K562 (cell line): ENCODE results near the gene SLC30A1. TPM values are rescaled to one million over a fixed set of nuclear protein-coding genes. Genes with fewer than 3 reads are reported as not detected.

Experiments used
- ARID1B ChIP-seq: fragments of 450-650 bp; IDR thresholded peaks from 2 replicates; pipeline ENCODE4 v1.6.1; 2016; ENCODE audit warnings: antibody characterized with exemption, mild to moderate bottlenecking, inconsistent platforms
- ARID2 ChIP-seq: fragments of 450-650 bp; IDR thresholded peaks from 2 replicates; pipeline ENCODE4 v1.6.1; 2017; ENCODE audit warnings: antibody characterized with exemption, mild to moderate bottlenecking
- BRD9 ChIP-seq: fragments of 450-650 bp; IDR thresholded peaks from 2 replicates; pipeline ENCODE4 v1.6.1; 2018; ENCODE audit warnings: low read depth; ENCODE audit not compliant: partially characterized antibody
- CBFA2T2 ChIP-seq: fragments of 450-650 bp; conservative IDR thresholded peaks from 2 replicates; pipeline ENCODE4 v1.6.1; 2017; ENCODE audit warnings: mild to moderate bottlenecking
- CBX1 ChIP-seq: sonication (generic); IDR thresholded peaks from 2 replicates; pipeline ENCODE4 v1.6.1; 2016; ENCODE audit warnings: antibody characterized with exemption, low read depth, mild to moderate bottlenecking
- CCAR2 ChIP-seq: fragments of 200-400 bp; formaldehyde crosslinking; IDR thresholded peaks from 2 replicates; pipeline ENCODE4 v1.6.1; 2017; ENCODE audit warnings: mild to moderate bottlenecking, low read depth, low read length
- ESRRA ChIP-seq: fragments of 450-650 bp; IDR thresholded peaks from 2 replicates; pipeline ENCODE4 v1.6.1; 2014; ENCODE audit warnings: low read depth, mild to moderate bottlenecking, moderate library complexity, borderline replicate concordance
- FOXA3 ChIP-seq, 2 experiments: fragments of 450-650 bp in 1 of 2; sonication (generic) in 1 of 2; formaldehyde crosslinking; IDR thresholded peaks in 1 of 2; conservative IDR thresholded peaks in 1 of 2; 2 replicates each; pipeline versions ENCODE4 v1.4.0 to v1.8.0; 2020 to 2022; ENCODE audit warnings: mild to moderate bottlenecking in 2 of 2, missing genetic modification reagents in 1 of 2
- GTF2A2 ChIP-seq: IDR thresholded peaks from 2 replicates; pipeline ENCODE4 v1.6.1; 2016; ENCODE audit warnings: mild to moderate bottlenecking, missing genetic modification characterization, missing compliant biosample characterization
- HMG20B ChIP-seq: fragments of 250-450 bp; sonication (Bioruptor Pico); IDR thresholded peaks from 2 replicates; pipeline ENCODE4 v1.5.0; 2021; ENCODE audit warnings: mild to moderate bottlenecking
- IRF1 ChIP-seq: sonication (generic); formaldehyde crosslinking; IDR thresholded peaks from 2 replicates; pipeline ENCODE4 v1.8.0; 2022; ENCODE audit warnings: missing genetic modification reagents, mild to moderate bottlenecking, borderline replicate concordance
- JUN ChIP-seq, 2 experiments: sonication (generic) in 1 of 2; formaldehyde crosslinking in 1 of 2; IDR thresholded peaks; 2 replicates each; pipeline versions ENCODE4 v1.6.1 to v1.8.0; 2012 to 2022; ENCODE audit warnings: borderline replicate concordance in 2 of 2, mild to moderate bottlenecking in 2 of 2, improper control_type of control experiment in 1 of 2, low read depth in 1 of 2, low read length in 1 of 2, missing genetic modification reagents in 1 of 2
- KDM4B ChIP-seq, 2 experiments: fragments of 450-650 bp in 1 of 2; sonication (generic) in 1 of 2; IDR thresholded peaks; 2 replicates each; pipeline ENCODE4 v1.6.1; 2016 to 2017; ENCODE audit warnings: borderline replicate concordance in 2 of 2, antibody characterized with exemption in 1 of 2, low read depth in 1 of 2, mild to moderate bottlenecking in 1 of 2
- MBD2 ChIP-seq: sonication (generic); IDR thresholded peaks from 2 replicates; pipeline ENCODE4 v1.6.1; 2016; ENCODE audit warnings: low read depth, borderline replicate concordance
- MCM7 ChIP-seq, 2 experiments: fragments of 450-650 bp; IDR thresholded peaks; 2 replicates each; pipeline ENCODE4 v1.6.1; 2016 to 2018
- MEIS2 ChIP-seq: fragments of 450-650 bp; IDR thresholded peaks from 2 replicates; pipeline ENCODE4 v1.6.1; 2014; ENCODE audit warnings: mild to moderate bottlenecking; ENCODE audit not compliant: partially characterized antibody
- MTA1 ChIP-seq: fragments of 450-650 bp; IDR thresholded peaks from 2 replicates; pipeline ENCODE4 v1.6.1; 2017; ENCODE audit warnings: borderline replicate concordance
- PHF21A ChIP-seq: fragments of 450-650 bp; IDR thresholded peaks from 2 replicates; pipeline ENCODE4 v1.6.1; 2017; ENCODE audit warnings: low read depth, borderline replicate concordance
- RBFOX2 ChIP-seq: fragments of 200-400 bp; formaldehyde crosslinking; IDR thresholded peaks from 2 replicates; pipeline ENCODE4 v1.6.1; 2017; ENCODE audit warnings: low read depth, mild to moderate bottlenecking, low read length, moderate library complexity
- RBM22 ChIP-seq: fragments of 200-400 bp; formaldehyde crosslinking; IDR thresholded peaks from 2 replicates; pipeline ENCODE4 v1.6.1; 2018; ENCODE audit warnings: low read length, low read depth; ENCODE audit not compliant: poor library complexity, severe bottlenecking
- RBM25 ChIP-seq: fragments of 200-400 bp; formaldehyde crosslinking; IDR thresholded peaks from 2 replicates; pipeline ENCODE4 v1.6.1; 2018; ENCODE audit warnings: low read length, low read depth, moderate library complexity; ENCODE audit not compliant: severe bottlenecking
- SIX5 ChIP-seq, 2 experiments: IDR thresholded peaks; 2 replicates each; pipeline ENCODE4 v1.6.1; 2011; ENCODE audit warnings: low read length in 2 of 2, borderline replicate concordance in 1 of 2, low read depth in 1 of 2, mild to moderate bottlenecking in 1 of 2, moderate library complexity in 1 of 2; ENCODE audit not compliant: insufficient read depth in 1 of 2
- SRSF7 ChIP-seq: fragments of 200-400 bp; formaldehyde crosslinking; optimal IDR thresholded peaks from 2 replicates; pipeline ENCODE3; 2017; ENCODE audit warnings: mild to moderate bottlenecking, low read depth, low read length
- TEAD2 ChIP-seq: fragments of 450-650 bp; IDR thresholded peaks from 2 replicates; pipeline ENCODE4 v1.6.1; 2016; ENCODE audit warnings: missing genetic modification characterization, control low read depth, missing compliant biosample characterization
- TGIF2 ChIP-seq: sonication (generic); formaldehyde crosslinking; IDR thresholded peaks from 2 replicates; pipeline ENCODE4 v1.8.1; 2022; ENCODE audit warnings: mild to moderate bottlenecking, missing genetic modification reagents, moderate library complexity
- ZNF165 ChIP-seq: fragments of 250-450 bp; sonication (Bioruptor Pico); IDR thresholded peaks from 2 replicates; pipeline ENCODE4 v1.4.0; 2020; ENCODE audit warnings: borderline replicate concordance
- ZNF197 ChIP-seq: fragments of 200-800 bp; sonication (Bioruptor generic); IDR thresholded peaks from 2 replicates; pipeline ENCODE4 v1.6.1; 2016; ENCODE audit warnings: low read depth, missing genetic modification characterization, missing compliant biosample characterization
- ZNF57 ChIP-seq: fragments of 450-650 bp; formaldehyde crosslinking; IDR thresholded peaks from 2 replicates; pipeline ENCODE4 v1.4.0; 2020; ENCODE audit warnings: mild to moderate bottlenecking, moderate library complexity
- ZNF695 ChIP-seq: fragments of 450-650 bp; formaldehyde crosslinking; IDR thresholded peaks from 2 replicates; pipeline ENCODE4 v1.4.0; 2020; ENCODE audit warnings: mild to moderate bottlenecking, moderate library complexity
- polyA plus RNA-seq, 8 experiments: library from polyadenylated mRNA; depleted of rRNA in 4 of 8; stranded (reverse) in 5 of 8; unstranded in 3 of 8; fragments of >200 nt; fragmentation: Nextera tagmentation in 2 of 8; fragmentation: Illumina TruSeq in 1 of 8; extraction: Ambion mirVana in 2 of 8; extraction: Trizol in 1 of 8; gene quantifications; 2 replicates each; pipeline versions ENCODE4 v1.2.1 to v1.2.3, GENCODE V29; 2011 to 2014; ENCODE audit warnings: inconsistent platforms in 1 of 8, missing spikeins in 1 of 8
- total RNA-seq, 7 experiments: library from RNA; depleted of rRNA in 6 of 7; stranded (reverse); fragments of >200 nt in 6 of 7; fragmentation: Illumina TruSeq in 2 of 7; extraction: Trizol in 2 of 7; gene quantifications; 2 replicates each; pipeline versions ENCODE4 v1.2.1 to v1.2.3, GENCODE V29; 2011 to 2021; ENCODE audit warnings: low replicate concordance in 1 of 7
- TF ChIP-seq, protein P1 (sequence below): fragments of 450-650 bp; formaldehyde crosslinking; conservative IDR thresholded peaks from 2 replicates; pipeline ENCODE4 v1.4.0; 2022; ENCODE audit warnings: mild to moderate bottlenecking, missing genetic modification characterization

SLC30A1 gene
- total and polyA plus RNA-seq, 9 of the 15 experiments (the other 6 are each of a cell fraction or from before 2014, with no cell fraction given): 4.1 to 14.4 (median 6.6) TPM

GRCh38 chr1:211537253-211537652 lies 41.7 kb downstream of the SLC30A1 start (continued):
- TF ChIP-seq ZNF695 (CRISPR knock-in tag): no peak
- no peak; the same call in 1 of the 2 replicates for TF ChIP-seq MBD2
- TF ChIP-seq TEAD2 (tag): no peak
- no peak for TF ChIP-seq KDM4B (IDR thresholded peaks at IDR 0.05; ENCODE audit: borderline replicate concordance in 2 of 2, low read depth in 1 of 2)
- TF ChIP-seq ZNF57 (CRISPR knock-in tag): peak; percentile 77; the same call in 1 of the 2 replicates
- TF ChIP-seq FOXA3 (CRISPR knock-in tag; conservative IDR thresholded peaks at IDR 0.05 in 1 of 2, IDR thresholded peaks at IDR 0.05 in 1 of 2): no peak
- no peak for TF ChIP-seq SIX5 (IDR thresholded peaks at IDR 0.05; ENCODE audit: borderline replicate concordance in 1 of 2, insufficient read depth in 1 of 2, low read depth in 1 of 2, low read length in 2 of 2)
- peak; percentile 91 for TF ChIP-seq MEIS2
- peak; percentile 47; the same call in 1 of the 2 replicates for TF ChIP-seq CBFA2T2
- TF ChIP-seq HMG20B: no peak
- no peak for TF ChIP-seq ZNF165 (CRISPR knock-in tag)
- TF ChIP-seq ZNF197: no peak
- TF ChIP-seq GTF2A2 (tag): no peak
- no peak for TF ChIP-seq ARID2
- TF ChIP-seq RBM25: no peak
- TF ChIP-seq TGIF2 (CRISPR knock-in tag): no peak
- TF ChIP-seq RBM22: no peak
- TF ChIP-seq ARID1B: peak; percentile 86
- no peak for TF ChIP-seq CCAR2
- TF ChIP-seq RBFOX2: no peak
- no peak for TF ChIP-seq JUN (IDR thresholded peaks at IDR 0.05; ENCODE audit: borderline replicate concordance, low read depth, low read length)
- TF ChIP-seq JUN (CRISPR knock-in tag; IDR thresholded peaks at IDR 0.05; ENCODE audit: borderline replicate concordance): no peak
- TF ChIP-seq, protein P1, sequence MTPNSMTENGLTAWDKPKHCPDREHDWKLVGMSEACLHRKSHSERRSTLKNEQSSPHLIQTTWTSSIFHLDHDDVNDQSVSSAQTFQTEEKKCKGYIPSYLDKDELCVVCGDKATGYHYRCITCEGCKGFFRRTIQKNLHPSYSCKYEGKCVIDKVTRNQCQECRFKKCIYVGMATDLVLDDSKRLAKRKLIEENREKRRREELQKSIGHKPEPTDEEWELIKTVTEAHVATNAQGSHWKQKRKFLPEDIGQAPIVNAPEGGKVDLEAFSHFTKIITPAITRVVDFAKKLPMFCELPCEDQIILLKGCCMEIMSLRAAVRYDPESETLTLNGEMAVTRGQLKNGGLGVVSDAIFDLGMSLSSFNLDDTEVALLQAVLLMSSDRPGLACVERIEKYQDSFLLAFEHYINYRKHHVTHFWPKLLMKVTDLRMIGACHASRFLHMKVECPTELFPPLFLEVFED: peak; percentile 80
- no peak; the same call in 1 of the 2 replicates for TF ChIP-seq ESRRA
- TF ChIP-seq CBX1: no peak
- no peak; the same call in 1 of the 2 replicates for TF ChIP-seq MTA1
- TF ChIP-seq IRF1 (CRISPR knock-in tag): no peak
- peak; percentile 73; the same call in 1 of the 2 replicates for TF ChIP-seq PHF21A
- TF ChIP-seq BRD9: no peak
- TF ChIP-seq SRSF7: no peak
- TF ChIP-seq MCM7 (IDR thresholded peaks at IDR 0.05): no peak
